Measurements from ENCODE around the gene CDC14A.

DNA sequence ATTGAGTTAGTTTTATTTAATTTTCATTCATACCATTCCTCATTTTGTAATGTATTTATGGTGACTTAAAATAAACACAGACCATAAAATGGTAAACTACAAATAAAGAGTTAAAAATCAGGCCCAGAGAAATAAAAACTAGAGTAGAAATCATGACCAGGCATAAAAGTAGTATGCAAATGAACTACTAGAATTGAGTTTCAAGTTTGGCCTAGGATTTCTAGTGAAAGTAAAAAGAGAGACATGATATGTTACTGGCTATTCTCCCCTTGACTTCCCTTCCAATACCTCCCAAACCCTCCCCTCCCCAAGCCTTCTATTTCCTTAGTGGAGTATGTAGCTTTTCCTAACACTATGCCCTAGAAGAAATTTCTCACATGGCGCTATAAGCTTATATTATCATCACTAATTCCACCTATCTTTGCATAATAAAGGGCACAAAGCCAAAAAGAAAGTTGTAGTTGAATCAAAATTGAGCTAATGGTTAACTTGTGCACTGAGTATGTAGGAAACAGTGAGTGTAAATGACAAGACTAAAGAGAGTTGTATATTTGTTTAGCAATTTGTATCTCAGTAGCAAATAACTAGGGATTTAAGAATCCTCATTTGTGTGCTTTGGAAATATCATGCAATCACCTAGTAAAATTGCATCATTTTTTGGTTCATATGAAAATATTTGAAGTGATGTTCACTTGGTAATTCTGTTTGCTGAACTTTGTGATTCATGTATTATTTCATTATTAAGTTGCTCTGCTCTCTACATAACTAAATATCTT is 29.7 kb upstream of the CDC14A start:
- TF ChIP-seq, protein P1, sequence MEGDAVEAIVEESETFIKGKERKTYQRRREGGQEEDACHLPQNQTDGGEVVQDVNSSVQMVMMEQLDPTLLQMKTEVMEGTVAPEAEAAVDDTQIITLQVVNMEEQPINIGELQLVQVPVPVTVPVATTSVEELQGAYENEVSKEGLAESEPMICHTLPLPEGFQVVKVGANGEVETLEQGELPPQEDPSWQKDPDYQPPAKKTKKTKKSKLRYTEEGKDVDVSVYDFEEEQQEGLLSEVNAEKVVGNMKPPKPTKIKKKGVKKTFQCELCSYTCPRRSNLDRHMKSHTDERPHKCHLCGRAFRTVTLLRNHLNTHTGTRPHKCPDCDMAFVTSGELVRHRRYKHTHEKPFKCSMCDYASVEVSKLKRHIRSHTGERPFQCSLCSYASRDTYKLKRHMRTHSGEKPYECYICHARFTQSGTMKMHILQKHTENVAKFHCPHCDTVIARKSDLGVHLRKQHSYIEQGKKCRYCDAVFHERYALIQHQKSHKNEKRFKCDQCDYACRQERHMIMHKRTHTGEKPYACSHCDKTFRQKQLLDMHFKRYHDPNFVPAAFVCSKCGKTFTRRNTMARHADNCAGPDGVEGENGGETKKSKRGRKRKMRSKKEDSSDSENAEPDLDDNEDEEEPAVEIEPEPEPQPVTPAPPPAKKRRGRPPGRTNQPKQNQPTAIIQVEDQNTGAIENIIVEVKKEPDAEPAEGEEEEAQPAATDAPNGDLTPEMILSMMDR (IDR thresholded peaks at IDR 0.05; ENCODE audit: insufficient read depth, low read depth, low read length), result no peak
- TF ChIP-seq EZH2 (IDR thresholded peaks at IDR 0.05; ENCODE audit: insufficient read depth, low read length), result no peak

Measured in astrocyte (in vitro differentiated cells and primary cell).